ENCODE measurements around the gene PHF10.

DNA sequence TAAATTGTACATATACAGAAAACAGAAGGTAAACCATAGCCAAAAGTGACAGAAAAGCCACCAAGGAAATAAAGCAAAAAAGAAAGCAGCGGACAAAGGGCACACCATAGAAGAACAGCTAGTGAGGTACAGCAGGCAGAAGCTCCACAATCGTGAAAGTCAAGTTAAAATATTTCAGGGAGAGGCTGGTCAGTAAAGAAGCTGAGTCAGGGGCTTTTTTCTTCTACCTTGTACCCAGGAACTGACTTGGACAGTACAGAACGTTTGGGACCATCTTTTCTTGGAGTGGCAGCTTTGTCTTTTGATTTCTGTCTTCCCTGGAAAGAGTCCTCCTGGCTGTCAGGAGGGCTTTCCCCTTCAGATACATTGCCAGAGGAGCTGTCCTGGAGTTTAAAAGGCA lies 14.3 kb downstream of the PHF10 start:
- TF ChIP-seq, protein P1, sequence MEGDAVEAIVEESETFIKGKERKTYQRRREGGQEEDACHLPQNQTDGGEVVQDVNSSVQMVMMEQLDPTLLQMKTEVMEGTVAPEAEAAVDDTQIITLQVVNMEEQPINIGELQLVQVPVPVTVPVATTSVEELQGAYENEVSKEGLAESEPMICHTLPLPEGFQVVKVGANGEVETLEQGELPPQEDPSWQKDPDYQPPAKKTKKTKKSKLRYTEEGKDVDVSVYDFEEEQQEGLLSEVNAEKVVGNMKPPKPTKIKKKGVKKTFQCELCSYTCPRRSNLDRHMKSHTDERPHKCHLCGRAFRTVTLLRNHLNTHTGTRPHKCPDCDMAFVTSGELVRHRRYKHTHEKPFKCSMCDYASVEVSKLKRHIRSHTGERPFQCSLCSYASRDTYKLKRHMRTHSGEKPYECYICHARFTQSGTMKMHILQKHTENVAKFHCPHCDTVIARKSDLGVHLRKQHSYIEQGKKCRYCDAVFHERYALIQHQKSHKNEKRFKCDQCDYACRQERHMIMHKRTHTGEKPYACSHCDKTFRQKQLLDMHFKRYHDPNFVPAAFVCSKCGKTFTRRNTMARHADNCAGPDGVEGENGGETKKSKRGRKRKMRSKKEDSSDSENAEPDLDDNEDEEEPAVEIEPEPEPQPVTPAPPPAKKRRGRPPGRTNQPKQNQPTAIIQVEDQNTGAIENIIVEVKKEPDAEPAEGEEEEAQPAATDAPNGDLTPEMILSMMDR (IDR thresholded peaks at IDR 0.05), result no peak
- no peak for TF ChIP-seq POLR2A (IDR thresholded peaks at IDR 0.05)
